Mononuclear cell (primary cell): ENCODE measurements around the gene TSPAN17. TPM values are rescaled to one million over a fixed set of nuclear protein-coding genes. Genes with fewer than 3 reads are reported as not detected.

Experiments
- H3K27me3 ChIP-seq: 2 replicates; pipeline ENCODE4 v1.6.0; 2011; ENCODE audit warnings: low read length, control low read depth; ENCODE audit not compliant: insufficient read depth
- H3K4me1 ChIP-seq: 2 replicates; pipeline ENCODE4 v1.5.1; 2011; ENCODE audit warnings: mild to moderate bottlenecking, low read length, control low read depth; ENCODE audit not compliant: insufficient read depth
- H3K4me3 ChIP-seq: 2 replicates; pipeline ENCODE4 v1.5.1; 2011; ENCODE audit warnings: mild to moderate bottlenecking, low read length, moderate library complexity
- H3K9me3 ChIP-seq: 2 replicates; pipeline ENCODE4 v1.5.1; 2011; ENCODE audit warnings: low read depth, mild to moderate bottlenecking, control low read depth, low read length
- total RNA-seq: library from RNA; depleted of rRNA; stranded (reverse); fragments of >200 nt; gene quantifications from one replicate; pipeline ENCODE4 v1.2.3, GENCODE V29; 2012

The TSPAN17 gene
- total RNA-seq, 1 donor, result 8.9 TPM

- H3K4me3 ChIP-seq, result no peak overlapping the region
- H3K27me3 ChIP-seq, result peaks cover 55% of the 10 kb centered on the region
Observed at GRCh38 chr5:176629317-176629852, 17.9 kb upstream of the TSPAN17 start.

GRCh38 chr5:176629853-176630680, 17.2 kb upstream of the TSPAN17 start, which contains the start of the genes EIF4E1B and SNCB:
EIF4E1B (plus strand) TSS chr5:176630675; CDS start chr5:176642788, 12,113 bp downstream.
SNCB (minus strand) TSS chr5:176630534; CDS start chr5:176629654, 880 bp downstream.
- H3K27me3 ChIP-seq, result peaks cover 57% of the 10 kb centered on the region
- H3K9me3 ChIP-seq, result no peaks in the 10 kb centered on the region
- H3K4me3 ChIP-seq, result no peak within 1 kb of the TSS
- H3K4me1 ChIP-seq, result peaks cover 25% of the 10 kb centered on the region

More at GRCh38 chr5:176629317-176629852, 17.9 kb upstream of the TSPAN17 start:
- H3K9me3 ChIP-seq, result no peaks in the 10 kb centered on the region
- H3K4me1 ChIP-seq, result peaks cover 25% of the 10 kb centered on the region

- H3K4me3 ChIP-seq, result no peak overlapping the region
- H3K9me3 ChIP-seq, result no peaks in the 10 kb centered on the region
- H3K27me3 ChIP-seq, result peaks cover 57% of the 10 kb centered on the region
- H3K4me1 ChIP-seq, result peaks cover 25% of the 10 kb centered on the region
Observed at GRCh38 chr5:176630681-176631222, 16.5 kb upstream of the TSPAN17 start.

- peaks cover 25% of the 10 kb centered on the region for H3K4me1 ChIP-seq
- H3K27me3 ChIP-seq, result peaks cover 57% of the 10 kb centered on the region
- H3K4me3 ChIP-seq, result no peak overlapping the region
- no peaks in the 10 kb centered on the region for H3K9me3 ChIP-seq
Observed at GRCh38 chr5:176631383-176632200, 15.7 kb upstream of the TSPAN17 start.

GRCh38 chr5:176632745-176633144, 14.5 kb upstream of the TSPAN17 start:
- H3K4me1 ChIP-seq, result peaks cover 25% of the 10 kb centered on the region
- H3K27me3 ChIP-seq, result peaks cover 57% of the 10 kb centered on the region
- no peak overlapping the region for H3K4me3 ChIP-seq
- H3K9me3 ChIP-seq, result no peaks in the 10 kb centered on the region

- Histone ChIP-seq H3K4me3 (no peak overlapping the region), H3K27me3 (peaks cover 55% of the 10 kb centered on the region), H3K9me3 (no peaks in the 10 kb centered on the region), H3K4me1 (peaks cover 25% of the 10 kb centered on the region)
Observed at GRCh38 chr5:176633598-176633997, 13.7 kb upstream of the TSPAN17 start.

GRCh38 chr5:176636426-176636825, 10.9 kb upstream of the TSPAN17 start:
- Histone ChIP-seq H3K4me1 (peaks cover 10% of the 10 kb centered on the region), H3K9me3 (no peaks in the 10 kb centered on the region), H3K4me3 (no peak overlapping the region), H3K27me3 (peaks cover 29% of the 10 kb centered on the region)

DNA sequence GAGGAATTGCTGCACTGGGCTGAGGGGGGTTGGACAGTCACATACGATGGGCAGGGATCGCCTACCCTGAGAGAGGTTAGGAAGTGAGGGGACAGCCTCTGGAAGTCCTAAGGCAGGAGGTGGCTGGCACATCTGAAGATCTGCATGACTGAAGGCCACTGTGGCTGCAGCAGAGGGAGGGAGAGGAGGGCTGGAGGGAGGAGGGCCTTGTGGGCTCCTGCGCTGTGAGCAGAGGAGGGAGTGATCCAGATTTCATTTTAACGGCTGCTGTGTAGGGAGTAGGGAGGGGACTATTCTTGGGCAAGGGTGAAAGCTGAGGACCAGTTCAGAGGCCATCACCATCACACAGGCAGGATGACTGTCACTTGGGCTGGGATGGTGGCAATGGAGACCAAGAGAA, 9.7 kb upstream of the TSPAN17 start:
- Histone ChIP-seq H3K4me3 (no peak overlapping the region), H3K4me1 (peaks cover 10% of the 10 kb centered on the region), H3K27me3 (peaks cover 20% of the 10 kb centered on the region), H3K9me3 (no peaks in the 10 kb centered on the region)

DNA sequence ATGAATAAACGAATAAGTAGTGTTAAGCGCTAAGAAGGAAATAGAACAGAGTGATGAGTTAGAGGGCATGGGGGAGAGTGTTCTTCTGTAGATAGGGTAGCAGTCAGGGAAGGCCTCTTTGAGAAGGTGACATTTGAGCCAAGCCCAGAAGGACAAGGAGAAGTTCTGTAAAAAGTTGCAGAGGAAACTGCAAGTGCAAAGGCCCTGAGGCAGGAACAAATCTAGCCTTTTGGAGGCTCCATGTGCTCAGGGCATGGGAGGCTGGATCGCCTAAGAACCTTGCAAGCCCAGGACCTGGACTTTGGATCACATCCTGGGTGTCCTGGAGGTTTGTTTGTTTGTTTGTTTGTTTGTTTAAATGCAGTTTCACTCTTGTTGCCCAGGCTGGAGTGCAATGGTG, 8.8 kb upstream of the TSPAN17 start:
- H3K27me3 ChIP-seq, result peaks cover 11% of the 10 kb centered on the region
- H3K9me3 ChIP-seq, result no peaks in the 10 kb centered on the region

DNA sequence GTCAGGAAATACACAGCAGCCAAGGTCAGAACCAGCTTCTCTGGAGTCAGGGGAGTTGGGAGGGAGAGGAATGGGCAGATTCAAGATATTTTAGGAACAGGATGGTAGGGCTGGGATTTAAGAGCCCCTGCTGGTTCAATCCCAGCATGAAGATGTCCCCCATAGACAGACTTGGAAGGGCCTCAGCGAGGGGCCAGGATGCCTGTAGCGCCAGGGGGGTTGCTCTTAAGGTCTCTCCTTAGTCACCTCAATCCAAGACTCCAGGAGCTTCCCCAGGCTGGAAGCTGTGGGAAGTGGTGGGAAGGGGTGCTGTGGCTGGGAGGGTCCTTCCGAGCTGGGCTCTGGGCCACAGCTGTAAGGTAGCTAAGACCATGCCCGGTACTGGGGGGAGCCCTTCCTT, 8.1 kb upstream of the TSPAN17 start:
- Histone ChIP-seq H3K4me3 (no peak overlapping the region), H3K4me1 (peaks cover under 1% of the 10 kb centered on the region), H3K27me3 (peaks cover 3% of the 10 kb centered on the region), H3K9me3 (no peaks in the 10 kb centered on the region)

More for the DNA sequence above, 8.8 kb upstream of the TSPAN17 start:
- no peak overlapping the region for H3K4me3 ChIP-seq
- peaks cover 8% of the 10 kb centered on the region for H3K4me1 ChIP-seq

- Histone ChIP-seq H3K27me3 (peaks cover under 1% of the 10 kb centered on the region), H3K9me3 (no peaks in the 10 kb centered on the region), H3K4me3 (no peak overlapping the region)
Observed at GRCh38 chr5:176639981-176640380, 7.3 kb upstream of the TSPAN17 start.

DNA sequence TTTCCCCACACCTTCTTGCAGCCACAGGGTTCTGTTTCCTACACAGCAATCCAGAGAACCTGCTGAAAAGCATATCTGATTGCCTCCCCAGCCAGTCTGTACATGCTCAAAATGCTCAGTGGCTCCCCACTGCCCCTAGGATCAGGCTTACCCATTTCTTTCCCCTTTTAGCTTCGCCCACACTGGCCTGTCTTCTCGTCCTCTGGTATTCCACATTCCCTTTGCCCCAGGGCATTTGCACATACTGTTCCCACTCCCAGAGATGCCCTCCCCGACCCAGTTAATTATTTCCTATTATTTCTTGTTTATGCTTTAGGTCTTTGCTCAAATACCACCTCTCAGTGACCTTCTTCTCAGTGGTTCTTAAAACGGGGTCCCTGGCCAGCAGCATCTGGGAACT, 6.7 kb upstream of the TSPAN17 start:
- Histone ChIP-seq H3K9me3 (no peaks in the 10 kb centered on the region), H3K27me3 (no peaks in the 10 kb centered on the region), H3K4me3 (no peak overlapping the region), H3K4me1 (no peaks in the 10 kb centered on the region)

More at GRCh38 chr5:176639981-176640380, 7.3 kb upstream of the TSPAN17 start:
- no peaks in the 10 kb centered on the region for H3K4me1 ChIP-seq

GRCh38 chr5:176642675-176643490, 4.4 kb upstream of the TSPAN17 start:
- Histone ChIP-seq H3K4me1 (peaks cover 15% of the 10 kb centered on the region), H3K4me3 (no peak overlapping the region), H3K27me3 (no peaks in the 10 kb centered on the region), H3K9me3 (no peaks in the 10 kb centered on the region)
